HEK293 (cell line): ENCODE measurements around the gene GPR17.

Source experiments
- CTCF ChIP-seq: fragments of 450-650 bp; formaldehyde crosslinking; IDR thresholded peaks from 2 replicates; pipeline ENCODE4 v1.5.1; 2016; ENCODE audit warnings: missing biosample characterization, missing genetic modification characterization
- PRDM6 ChIP-seq: fragments of 450-650 bp; formaldehyde crosslinking; IDR thresholded peaks from 2 replicates; pipeline ENCODE4 v1.5.1; 2017; ENCODE audit warnings: missing biosample characterization, missing genetic modification characterization
- SP2 ChIP-seq: fragments of 450-650 bp; formaldehyde crosslinking; IDR thresholded peaks from 2 replicates; pipeline ENCODE4 v1.5.1; 2016; ENCODE audit warnings: missing biosample characterization, missing genetic modification characterization
- YY1 ChIP-seq: fragments of 450-650 bp; formaldehyde crosslinking; IDR thresholded peaks from 2 replicates; pipeline ENCODE4 v1.5.1; 2018; ENCODE audit warnings: missing biosample characterization, missing genetic modification characterization
- ZNF10 ChIP-seq: fragments of 450-650 bp; formaldehyde crosslinking; IDR thresholded peaks from 2 replicates; pipeline ENCODE4 v1.5.1; 2017; ENCODE audit warnings: missing biosample characterization, missing genetic modification characterization
- ZNF175 ChIP-seq: fragments of 450-650 bp; formaldehyde crosslinking; IDR thresholded peaks from 2 replicates; pipeline ENCODE4 v1.5.1; 2016; ENCODE audit warnings: missing biosample characterization, missing genetic modification characterization
- ZNF274 ChIP-seq, 2 experiments: fragments of 200-500 bp in 1 of 2; fragments of 450-650 bp in 1 of 2; sonication (Bioruptor generic) in 1 of 2; formaldehyde crosslinking in 1 of 2; IDR thresholded peaks; 2 replicates each; pipeline versions ENCODE4 v1.5.1 to v1.6.1; 2014 to 2016; ENCODE audit warnings: borderline replicate concordance in 1 of 2, inconsistent platforms in 1 of 2, low read length in 1 of 2, missing biosample characterization in 1 of 2, missing genetic modification characterization in 1 of 2
- ZNF362 ChIP-seq: fragments of 450-650 bp; formaldehyde crosslinking; IDR thresholded peaks from 2 replicates; pipeline ENCODE4 v1.5.1; 2016; ENCODE audit warnings: missing biosample characterization, missing genetic modification characterization
- ZNF544 ChIP-seq: fragments of 450-650 bp; formaldehyde crosslinking; IDR thresholded peaks from 2 replicates; pipeline ENCODE4 v1.5.0; 2017; ENCODE audit warnings: missing biosample characterization, missing genetic modification characterization
- ZNF558 ChIP-seq: fragments of 450-650 bp; formaldehyde crosslinking; IDR thresholded peaks from 2 replicates; pipeline ENCODE4 v1.5.1; 2016; ENCODE audit warnings: missing biosample characterization, missing genetic modification characterization
- ZNF629 ChIP-seq: fragments of 450-650 bp; formaldehyde crosslinking; IDR thresholded peaks from 2 replicates; pipeline ENCODE4 v1.5.1; 2017; ENCODE audit warnings: missing biosample characterization, missing genetic modification characterization
- ZSCAN18 ChIP-seq: fragments of 450-650 bp; formaldehyde crosslinking; IDR thresholded peaks from 2 replicates; pipeline ENCODE4 v1.5.1; 2016; ENCODE audit warnings: missing biosample characterization, missing genetic modification characterization

- no peak for TF ChIP-seq SP2
- no peak for TF ChIP-seq CTCF
- no peak for TF ChIP-seq ZSCAN18
- no peak for TF ChIP-seq ZNF558 (tag by site-specific recombination)
- TF ChIP-seq ZNF629: no peak
- TF ChIP-seq ZNF175 (tag by site-specific recombination): no peak
- no peak for TF ChIP-seq PRDM6 (tag by site-specific recombination)
- TF ChIP-seq ZNF544: no peak
- no peak for TF ChIP-seq ZNF362 (tag by site-specific recombination)
- no peak for TF ChIP-seq ZNF274 (IDR thresholded peaks at IDR 0.05; ENCODE audit: low read length)
- no peak for TF ChIP-seq ZNF274 (tag by site-specific recombination; IDR thresholded peaks at IDR 0.05; ENCODE audit: borderline replicate concordance)
- no peak for TF ChIP-seq ZNF10 (tag by site-specific recombination)
- no peak for TF ChIP-seq YY1 (tag by site-specific recombination)
Measured at GRCh38 chr2:127626917-127627739, 18.8 kb upstream of the GPR17 start.
